T-helper 9 cell (primary cell): ENCODE data around the gene STRA6.

Experiments
- DNase-seq: peaks from one replicate; pipeline ENCODE4 v3.0.0-alpha.2; 2020

STRA6 gene

DNA sequence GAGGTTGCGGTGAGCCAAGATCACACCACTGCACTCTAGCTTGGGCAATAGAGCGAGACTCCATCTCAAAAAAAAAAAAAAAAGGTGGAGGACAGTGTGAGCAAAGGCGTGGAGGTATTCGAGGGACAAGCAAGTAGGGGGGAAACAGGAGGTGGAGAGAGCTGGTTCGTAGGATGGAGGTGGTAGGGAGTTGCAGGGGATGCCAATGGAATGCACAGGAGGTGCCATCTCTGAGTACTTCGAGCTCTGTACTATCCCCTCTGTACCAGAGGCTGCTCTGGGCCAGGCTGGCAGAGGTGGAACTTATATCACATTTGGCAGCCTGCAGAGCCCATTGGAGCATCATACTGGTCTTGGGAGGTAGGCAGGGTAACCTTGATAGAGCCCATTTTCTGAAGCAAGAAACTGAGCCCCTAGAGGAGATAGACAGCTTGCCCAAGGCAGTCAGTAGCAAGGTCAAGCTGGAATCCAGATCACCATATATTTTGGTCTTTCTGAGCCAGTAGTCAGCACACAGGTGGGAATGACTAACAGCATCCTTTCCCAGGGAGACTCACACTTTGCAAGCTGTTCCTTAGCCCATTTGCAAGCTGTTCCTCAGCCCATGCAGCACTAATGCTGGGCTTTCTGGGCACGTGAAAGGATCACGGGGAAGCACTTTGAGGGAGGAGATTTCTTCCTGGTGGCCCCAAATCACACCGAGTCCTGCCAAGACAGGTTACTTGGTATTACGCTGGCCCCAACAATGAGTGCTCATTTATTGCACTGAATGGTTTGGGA is 24.4 kb upstream of the STRA6 start:
- DNase-seq, result no peak

DNA sequence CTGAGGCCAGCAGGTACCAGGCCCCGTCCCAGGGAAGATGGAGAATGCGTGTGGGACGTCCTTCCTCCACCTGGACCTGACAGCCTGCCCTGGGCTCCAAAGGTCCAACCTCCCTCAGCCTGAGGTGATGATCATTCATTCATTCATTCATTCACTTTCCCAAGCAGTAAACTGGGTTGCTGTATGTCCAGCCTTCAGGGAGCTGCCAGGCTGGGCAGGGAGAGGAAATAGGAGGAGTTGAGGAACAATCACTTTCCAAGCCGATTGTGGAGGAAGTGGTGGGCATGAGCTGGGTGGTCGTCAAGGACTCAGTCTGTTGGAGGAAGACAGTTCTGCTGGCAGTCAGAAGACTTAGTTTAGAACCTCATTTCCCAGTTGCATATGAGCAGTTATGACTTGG is 23.3 kb upstream of the STRA6 start:
- no peak for DNase-seq

DNA sequence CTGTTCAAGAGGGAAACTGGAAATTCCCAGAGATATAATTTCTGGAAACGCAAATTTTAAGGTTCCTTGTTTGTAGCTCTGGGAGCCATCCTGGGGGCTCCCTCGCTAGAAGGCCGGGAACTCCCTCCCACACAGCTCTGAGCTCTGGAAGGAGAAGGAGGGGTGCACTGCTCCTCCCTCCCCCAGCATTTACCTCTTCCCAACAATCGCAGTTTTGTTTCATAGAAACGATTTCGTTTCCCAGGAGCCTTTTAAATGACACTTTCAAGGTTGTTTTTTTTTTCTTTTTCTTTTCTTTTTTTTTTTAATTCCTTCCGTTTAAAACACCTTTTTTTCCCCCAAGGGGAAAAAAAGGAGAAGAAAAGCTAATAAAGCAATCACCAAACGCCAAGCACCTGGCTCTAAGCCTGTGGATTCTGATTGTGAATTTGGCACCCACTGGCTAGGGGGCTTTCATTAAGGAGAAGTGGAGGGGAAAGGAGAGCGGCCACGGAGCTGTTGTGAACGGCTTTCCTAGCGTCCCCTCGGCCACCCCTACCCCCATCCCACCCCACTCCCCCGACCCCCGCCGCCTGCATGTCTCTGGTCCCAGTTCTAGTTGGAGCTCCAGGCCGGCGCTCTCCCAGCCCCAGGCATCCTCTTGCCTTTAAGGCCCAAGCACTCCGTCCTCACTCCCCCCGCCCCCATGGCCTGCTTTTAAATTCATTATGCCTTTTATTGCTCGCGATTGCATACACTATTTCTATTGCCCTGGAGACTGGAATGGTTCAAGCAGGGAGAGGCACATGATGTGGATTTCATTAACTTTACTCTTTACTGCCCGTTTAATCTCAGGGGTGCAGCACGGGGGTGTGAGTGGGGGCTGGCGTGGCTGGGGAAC is 19.9 kb upstream of the STRA6 start:
- no peak for DNase-seq

DNA sequence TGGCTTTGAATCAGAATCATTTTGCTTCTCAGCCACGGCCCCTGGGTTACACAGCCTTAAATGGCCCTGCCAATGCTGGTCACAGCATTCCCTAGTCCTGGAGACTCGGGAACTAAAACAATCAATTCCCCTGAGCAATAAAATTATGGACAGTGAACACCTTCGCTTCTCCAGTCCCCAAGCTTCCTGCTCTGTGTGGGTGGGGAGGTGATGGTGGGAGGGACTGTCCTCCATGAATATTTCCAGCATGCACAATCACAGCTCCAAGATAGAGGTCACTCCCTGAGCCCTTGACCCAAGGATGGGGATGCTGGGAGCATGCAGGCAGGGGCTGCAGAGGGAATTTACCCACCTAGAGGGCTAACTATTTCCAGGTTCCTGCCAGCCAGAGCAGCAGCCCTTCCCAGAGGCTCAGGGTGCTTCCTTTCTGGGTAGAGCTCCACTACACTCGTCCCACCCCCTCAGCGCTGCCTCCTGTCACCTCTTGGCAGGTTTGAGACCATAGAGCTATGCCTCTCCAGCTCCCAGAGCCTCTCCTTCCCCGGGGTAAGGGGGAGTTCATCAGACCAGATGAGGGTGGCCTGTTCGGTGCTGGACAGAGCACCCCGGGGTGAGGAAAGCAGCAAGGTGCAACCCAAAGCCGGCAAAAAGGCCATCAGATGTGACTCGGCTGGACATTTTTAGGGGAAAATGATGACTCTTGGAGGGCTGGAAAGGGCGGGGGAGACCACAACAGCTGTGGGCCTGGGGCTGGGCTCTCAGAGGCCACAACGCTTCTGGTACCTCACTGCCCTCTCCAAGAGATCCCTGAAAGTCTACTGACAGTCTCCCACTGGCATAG is 19.0 kb upstream of the STRA6 start:
- no peak for DNase-seq

DNA sequence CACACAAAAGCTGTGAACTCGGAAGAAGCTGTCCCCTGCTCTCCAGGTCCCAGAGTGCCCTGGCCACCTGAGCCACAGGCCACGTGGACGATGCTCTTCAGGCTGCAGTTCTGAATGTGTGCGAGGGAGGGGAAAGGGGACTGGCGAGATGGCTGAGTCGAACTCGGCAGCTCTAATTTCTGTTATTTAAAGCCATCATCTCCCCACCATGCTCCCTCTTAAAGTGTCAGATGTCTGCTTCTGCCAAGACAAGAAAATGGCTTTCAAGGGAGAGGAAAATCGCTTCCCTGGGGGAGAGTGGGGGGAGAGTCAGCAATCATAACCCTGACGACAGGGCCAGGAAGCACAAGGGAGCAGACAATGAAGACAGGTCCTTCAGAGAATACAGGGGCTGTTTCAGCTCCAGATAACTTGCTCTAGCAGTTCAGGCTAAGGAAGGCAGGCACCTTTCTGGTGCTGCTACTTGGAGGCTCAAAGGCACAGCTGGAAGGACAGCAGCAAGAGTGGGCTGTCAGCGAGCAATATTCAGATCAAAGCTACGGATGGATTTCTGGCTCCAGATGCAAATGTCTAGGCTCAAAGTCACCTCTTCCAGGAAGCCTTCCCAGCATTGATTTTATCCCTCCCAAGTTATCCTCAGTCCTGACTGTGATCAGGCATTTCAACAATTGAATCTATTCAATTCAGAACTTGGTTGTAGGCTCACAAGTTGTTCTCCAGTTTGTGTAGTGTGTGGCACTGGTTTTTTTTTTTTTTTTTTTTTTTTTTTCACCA is 18.1 kb upstream of the STRA6 start:
- no peak for DNase-seq

DNA sequence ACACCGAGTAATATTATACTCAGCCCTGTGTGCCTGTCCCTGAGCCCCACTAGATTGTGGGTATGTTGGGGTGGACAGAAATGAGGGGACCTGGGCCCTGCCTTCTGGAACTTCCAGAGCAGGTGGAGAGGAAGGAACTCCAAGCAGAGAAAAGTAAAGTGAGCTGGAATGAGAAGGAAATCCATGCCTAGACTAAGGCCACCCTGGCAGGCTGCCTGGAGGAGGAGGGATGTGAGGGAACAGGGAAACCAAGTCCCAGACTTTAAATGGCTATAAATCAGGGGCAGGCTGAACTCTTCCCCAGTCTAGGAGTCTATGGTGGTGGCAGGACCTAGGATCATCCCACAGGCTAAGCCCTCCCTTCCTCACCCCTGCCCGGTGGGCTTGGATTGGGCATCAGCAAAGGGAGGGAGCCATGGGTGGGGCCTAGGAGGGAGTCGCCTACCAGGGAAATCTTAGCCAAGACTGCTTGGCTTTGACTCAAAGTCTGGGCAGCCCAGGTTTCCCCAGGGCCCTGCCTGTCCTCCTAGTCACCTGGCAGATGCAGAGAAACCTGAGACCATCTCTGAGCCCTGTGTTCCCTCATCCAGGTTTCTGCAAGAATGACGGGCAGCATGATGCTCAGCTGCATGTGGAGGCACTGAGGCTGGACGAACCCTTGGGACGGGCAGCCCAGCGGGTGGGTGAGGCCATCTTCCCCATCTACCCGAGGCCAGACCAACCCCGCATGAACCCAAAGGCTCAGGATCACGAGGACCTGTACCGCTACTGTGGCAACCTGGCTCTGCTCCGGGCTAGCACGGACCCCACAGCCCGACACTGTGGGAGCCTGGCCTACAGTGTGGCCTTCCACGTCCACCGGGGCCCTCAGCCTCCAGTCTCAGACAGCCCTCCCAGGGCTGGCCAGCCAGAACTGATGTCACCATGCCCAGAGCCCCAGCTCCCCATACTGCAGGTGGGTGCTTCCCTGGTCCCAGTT is 15.6 kb upstream of the STRA6 start:
- DNase-seq, result no peak

DNA sequence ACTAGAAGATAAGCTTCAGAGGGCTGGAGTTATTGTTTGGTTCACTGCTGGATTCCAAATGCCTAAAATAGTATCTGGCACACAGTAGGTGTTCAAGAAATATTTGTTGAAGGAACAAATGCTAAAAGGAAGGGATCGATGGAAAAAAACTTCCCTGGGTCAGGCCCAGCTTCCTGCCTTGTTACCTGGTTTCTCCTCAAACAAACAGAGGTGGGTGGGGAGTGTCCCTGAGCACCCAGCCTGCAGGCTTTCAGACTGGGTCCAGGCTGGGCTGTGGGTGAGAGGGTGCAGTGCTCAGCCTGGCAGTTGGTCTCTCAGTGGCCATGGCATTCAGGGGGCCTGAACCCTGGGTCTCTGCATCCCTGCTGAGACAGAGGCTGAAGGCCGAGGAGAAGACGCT is 14.4 kb upstream of the STRA6 start:
- DNase-seq, result no peak

DNA sequence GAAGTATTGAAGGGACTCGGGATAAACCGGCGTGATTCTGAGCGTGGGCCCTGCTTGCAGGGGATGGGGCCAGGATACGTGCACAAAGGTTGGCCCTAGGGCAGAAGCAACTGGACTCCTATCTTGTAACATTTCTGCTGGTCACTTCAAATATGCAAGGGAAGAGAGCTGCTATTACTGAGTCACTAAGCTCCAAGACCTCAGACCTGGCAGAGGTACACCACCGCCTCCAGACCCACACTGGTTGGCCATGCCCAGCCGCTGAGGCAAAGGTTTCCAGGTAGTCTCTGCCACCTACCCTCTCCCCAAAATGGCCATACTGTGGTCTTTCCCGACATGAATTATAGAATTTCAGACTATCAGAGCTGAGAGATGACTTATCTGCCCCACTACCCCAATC is 13.4 kb upstream of the STRA6 start:
- DNase-seq, result no peak

DNA sequence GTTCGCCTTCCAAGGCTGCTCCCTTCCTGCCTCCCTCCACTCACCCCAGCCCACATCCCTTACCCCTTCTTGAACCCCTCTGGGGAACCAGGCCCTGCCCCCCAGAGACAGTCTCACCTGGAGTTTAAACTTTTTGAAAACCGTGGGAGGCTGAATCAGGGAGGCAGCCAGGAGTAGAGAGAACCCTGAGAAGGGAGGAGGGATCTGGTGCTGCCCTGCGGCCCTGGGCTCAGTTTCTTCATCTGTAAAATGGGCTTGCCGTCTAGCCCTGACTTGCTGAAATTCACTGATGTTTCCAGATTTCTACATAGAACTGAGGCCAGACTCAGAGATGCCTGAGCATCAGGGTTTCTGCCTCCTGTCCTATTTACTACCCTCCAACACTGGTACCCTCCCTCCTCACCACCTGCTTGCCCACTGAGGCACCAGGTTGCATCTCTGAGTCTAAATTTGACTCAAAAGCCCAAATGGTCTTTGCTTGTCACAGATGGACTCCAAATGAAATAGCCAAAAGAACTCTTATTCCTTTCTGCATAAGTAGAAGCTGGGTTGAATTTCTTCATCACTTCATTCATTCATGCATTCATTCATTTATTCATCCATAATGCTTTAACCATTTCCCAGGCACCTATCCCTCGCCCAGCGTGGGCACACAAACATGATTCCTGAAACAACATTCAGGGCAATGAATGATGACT is 11.9 kb upstream of the STRA6 start:
- no peak for DNase-seq

DNA sequence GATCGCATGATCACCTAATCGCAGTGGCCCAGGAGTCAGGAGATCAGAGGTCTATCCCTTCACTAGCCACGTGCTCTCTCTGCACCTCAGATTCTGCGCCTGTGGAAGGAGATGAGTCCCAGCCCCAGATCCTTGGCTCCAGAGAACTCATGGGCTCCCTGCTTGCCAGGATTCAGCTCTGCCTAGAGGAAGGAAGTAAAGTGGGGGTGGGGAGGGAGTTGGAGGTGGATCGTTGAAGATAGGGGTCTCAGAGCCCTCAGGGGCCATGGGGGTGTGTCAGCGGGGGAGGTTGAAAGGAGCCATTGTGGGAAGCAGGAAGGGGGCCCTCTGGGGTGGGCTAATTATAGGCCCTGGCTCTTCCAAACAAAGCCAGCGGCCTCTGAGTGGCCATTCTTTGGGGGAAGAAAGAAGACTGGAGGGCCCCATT is 11.3 kb upstream of the STRA6 start:
- DNase-seq, result no peak

DNA sequence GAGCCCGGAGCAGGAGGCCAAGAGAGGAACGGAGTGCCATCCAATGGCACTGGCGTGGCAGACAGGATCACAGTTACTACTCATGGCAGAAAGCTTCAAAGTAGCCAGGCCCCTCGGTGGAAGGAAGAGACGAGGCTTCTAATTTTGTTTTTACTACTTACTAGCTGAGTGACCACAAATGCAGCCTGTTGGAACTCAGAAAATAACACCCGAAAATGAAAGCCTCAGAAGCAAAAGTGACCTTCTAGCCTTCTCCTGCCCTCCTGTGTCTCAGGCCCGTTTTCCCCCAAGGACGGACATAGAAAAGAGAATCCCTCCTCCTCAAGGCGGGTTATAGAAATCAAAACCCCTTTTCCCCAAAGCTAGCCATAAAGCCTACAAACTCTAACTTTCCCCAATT is 9.9 kb upstream of the STRA6 start:
- no peak for DNase-seq

DNA sequence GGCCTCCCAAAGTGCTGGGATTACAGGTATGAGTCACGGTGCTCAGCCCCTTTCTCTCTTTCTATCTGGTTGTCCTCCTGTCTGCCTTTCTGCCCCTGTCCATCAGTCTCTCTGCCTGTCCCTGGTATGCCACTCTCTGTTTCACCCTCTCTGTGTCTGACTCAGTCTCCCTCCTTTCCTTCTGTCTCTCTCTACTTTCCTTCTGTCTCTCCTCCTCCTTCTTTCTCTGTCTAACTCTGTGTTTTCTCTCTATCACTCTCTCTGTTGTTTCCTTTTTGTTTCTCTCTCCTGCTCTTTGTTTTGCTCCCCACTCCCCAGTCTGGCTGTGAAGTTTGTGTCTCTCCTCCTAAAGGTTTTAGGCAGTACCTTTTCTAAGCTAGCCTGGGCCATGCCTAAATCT is 9.1 kb upstream of the STRA6 start:
- no peak for DNase-seq

DNA sequence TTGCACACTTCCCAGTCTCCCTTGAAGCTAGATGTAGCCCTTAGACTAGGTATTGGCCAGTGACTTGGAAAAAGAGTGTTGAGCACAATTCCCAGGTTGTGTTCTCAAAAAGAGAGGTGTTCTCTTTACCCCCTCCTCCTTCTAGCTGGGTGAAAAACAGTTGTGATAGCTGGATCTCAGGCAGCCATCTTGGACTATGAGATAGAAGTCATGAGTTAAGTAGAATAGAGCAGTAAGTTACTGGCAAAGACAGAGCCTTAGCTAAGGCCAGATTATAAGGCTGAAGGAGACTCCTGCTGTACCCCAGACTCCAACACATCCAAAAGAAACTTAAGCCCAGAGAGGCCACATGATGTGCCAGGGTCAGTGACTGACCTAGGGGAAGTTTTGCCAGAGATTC is 8.1 kb upstream of the STRA6 start:
- no peak for DNase-seq

DNA sequence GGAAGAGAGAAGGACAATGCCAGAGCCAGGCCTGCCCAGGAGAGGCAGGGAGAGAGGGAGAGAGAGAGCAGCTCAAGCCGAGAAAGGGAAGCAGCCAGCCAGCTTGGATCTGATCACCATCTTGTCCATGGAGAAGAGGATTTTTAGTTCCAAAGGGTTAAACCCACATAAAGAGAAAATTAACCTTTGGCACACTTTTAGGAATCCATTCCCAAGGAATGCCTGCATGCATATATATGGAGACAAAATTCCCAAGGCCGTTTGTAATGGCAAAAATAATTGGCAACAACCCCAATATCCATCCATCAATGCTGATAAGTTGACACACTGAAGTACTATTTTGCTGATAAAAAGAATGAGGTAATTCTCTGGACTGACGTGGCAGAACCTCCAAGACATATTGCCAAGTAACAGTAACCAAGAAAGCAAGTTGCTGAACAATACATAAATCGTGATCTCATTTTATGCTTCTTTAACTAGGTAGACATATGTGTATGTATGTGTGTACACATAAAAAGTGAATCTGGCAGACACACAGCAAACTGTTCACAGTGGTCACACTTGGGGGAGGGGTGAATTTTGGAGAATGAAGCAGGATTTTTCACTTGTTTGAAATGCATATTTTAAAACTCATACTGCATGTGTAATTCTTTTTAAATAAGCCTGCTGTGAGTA is 7.5 kb upstream of the STRA6 start:
- no peak for DNase-seq

DNA sequence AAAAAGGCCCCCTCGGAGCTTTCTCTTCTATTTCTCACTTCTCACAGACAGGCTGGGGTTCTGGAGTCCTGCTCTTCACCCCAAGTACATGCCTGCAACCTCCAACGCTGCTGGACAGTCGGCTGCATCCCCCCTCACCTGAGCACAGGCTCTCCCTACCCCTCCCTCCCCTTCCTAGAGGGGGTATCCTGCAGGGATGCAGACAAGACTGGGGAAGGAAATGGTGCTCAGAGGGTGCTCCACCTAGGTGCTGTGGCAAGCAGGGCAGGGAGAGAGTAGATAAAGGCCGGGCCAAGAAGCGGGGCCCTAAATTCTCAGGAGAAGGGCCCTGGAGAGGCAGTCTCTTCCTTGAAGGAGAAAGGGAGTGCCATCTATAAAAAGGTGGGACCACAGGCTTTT is 7.0 kb upstream of the STRA6 start:
- no peak for DNase-seq

DNA sequence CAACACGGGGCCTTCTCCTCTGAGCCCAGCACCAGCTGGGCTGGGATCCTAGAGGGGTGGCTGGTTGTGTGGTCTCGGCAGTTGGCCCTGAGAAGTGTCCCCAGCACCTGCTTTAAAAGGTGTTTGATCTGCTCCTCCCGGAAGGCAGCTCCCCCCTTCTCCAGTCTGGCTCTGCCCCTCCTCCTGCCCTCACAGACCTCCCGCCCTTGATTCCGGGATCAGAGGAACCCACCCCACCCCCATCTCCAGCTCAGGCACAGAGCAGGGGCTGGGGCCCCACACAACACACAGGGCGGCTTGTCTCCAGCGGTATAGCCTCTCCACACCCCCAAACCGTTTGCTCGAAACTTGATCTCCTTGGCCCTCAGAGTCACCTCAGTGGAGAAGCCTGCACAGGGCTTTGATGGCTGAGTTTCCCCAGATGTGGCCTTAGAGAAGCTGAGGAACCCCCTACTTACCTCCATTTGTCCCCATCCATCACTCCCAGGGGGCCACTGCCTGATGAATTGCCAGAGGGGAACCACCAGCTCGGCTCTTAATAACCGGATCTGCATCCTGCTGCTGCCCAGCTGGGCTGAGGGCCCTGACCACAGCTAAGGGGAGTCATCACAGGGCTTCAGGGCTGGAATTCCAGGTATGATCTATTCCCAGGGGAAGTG is 6.4 kb upstream of the STRA6 start:
- DNase-seq, result no peak

DNA sequence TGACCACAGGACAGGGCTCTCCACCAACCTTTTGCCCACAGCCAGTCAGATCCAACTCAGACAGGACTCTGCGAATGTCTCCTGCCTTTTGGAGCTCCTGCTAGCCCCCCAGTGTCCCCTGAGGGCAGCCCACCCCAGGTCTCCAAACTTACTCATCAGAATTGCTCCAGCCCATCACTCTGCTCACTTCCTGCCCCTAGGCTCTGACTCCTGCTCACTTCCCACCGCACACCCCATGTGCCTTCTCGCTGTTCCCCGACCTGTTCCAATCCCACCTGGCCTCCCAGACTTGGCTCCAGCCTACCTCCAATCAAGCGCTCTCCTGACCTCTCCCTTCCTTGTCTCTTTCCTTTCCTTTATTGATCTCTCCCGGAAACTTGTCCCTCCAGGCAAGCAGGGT is 5.9 kb upstream of the STRA6 start:
- DNase-seq, result no peak

DNA sequence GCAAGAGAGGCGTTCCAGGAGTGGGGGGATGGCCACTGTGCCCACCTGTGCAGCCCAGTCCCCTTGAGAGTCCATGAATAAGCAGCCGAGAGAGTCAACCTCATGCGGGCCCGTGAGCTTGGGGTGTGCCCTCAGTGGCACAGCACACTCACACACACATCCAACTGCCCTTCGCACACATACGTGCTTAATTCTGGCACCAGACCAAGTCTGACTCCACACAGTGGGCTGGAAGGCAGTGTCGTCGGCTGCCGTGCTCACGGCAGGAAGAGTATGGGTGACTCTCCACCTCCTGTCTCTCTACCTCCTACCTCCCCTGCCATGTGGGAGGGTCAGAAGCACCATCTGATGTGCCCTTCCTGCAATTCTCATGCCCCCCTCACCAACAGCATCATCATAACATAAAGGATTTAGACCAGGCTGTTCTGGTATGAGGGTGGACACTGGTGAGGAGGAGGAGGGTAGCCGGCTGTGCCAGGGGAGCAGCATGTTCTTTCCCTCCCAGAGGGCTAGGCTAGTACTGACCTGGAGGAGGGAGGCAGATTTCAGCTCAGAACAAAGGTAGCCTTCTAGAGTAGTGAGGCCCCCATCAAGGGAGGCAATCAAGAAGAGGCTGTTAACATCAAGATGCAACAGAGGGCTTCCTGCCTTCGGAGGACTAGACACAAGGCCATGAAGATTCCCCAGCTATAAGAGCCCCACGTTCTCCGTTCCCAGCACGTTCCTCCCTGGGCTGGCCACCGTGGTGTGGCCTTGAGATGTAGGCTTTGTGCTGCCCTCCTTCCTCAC is 5.3 kb upstream of the STRA6 start:
- no peak for DNase-seq
